GM19025 (cell line): ENCODE data around the gene PRRT2.
"Not testable (repeated sequence)": the region's sequence is repeated elsewhere in the genome, so short reads cannot be mapped to it uniquely, and the experiment has no call there.

Experiments
- ATAC-seq: cut with Tn5 transposase; IDR thresholded peaks from one replicate; pipeline ENCODE4 v1.9.1; 2021; ENCODE audit warnings: mild to moderate bottlenecking, low read depth, moderate library complexity; ENCODE audit not compliant: unreplicated experiment

The PRRT2 gene

GRCh38 chr16:29831490-29831889 is 19.5 kb downstream of the PRRT2 start:
- no peak for ATAC-seq

- not testable (repeated sequence) for ATAC-seq
Observed at GRCh38 chr16:29833219-29833618, 21.2 kb downstream of the PRRT2 start.

GRCh38 chr16:29834079-29834478 is 22.1 kb downstream of the PRRT2 start:
- no peak for ATAC-seq

GRCh38 chr16:29835926-29836325 is 23.9 kb downstream of the PRRT2 start:
- no peak for ATAC-seq

- ATAC-seq = no peak
Observed at GRCh38 chr16:29836623-29837022, 24.6 kb downstream of the PRRT2 start.

- ATAC-seq = no peak
Observed at GRCh38 chr16:29837841-29838240, 25.8 kb downstream of the PRRT2 start.

GRCh38 chr16:29839822-29840221 is 27.8 kb downstream of the PRRT2 start:
- no peak for ATAC-seq

- no peak for ATAC-seq
Observed at GRCh38 chr16:29840240-29840639, 28.2 kb downstream of the PRRT2 start.

- ATAC-seq = no peak
Observed at GRCh38 chr16:29841631-29842030, 29.6 kb downstream of the PRRT2 start.

- no peak for ATAC-seq
Observed at GRCh38 chr16:29842732-29843346, 30.8 kb downstream of the PRRT2 start.

GRCh38 chr16:29843931-29844330 is 31.9 kb downstream of the PRRT2 start:
- ATAC-seq = no peak

- ATAC-seq = no peak
Observed at GRCh38 chr16:29844575-29845331, 32.8 kb downstream of the PRRT2 start.

- ATAC-seq = no peak
Observed at GRCh38 chr16:29845656-29846055, 33.7 kb downstream of the PRRT2 start.

GRCh38 chr16:29848420-29849297 is 36.7 kb downstream of the PRRT2 start:
- no peak for ATAC-seq

GRCh38 chr16:29849505-29849904 is 37.5 kb downstream of the PRRT2 start:
- no peak for ATAC-seq

- no peak for ATAC-seq
Observed at GRCh38 chr16:29850998-29851397, 39.0 kb downstream of the PRRT2 start.

GRCh38 chr16:29852654-29853053 is 40.7 kb downstream of the PRRT2 start:
- no peak for ATAC-seq

GRCh38 chr16:29854520-29855100 is 42.6 kb downstream of the PRRT2 start:
- ATAC-seq = no peak

GRCh38 chr16:29857133-29857760 is 45.3 kb downstream of the PRRT2 start:
- ATAC-seq = no peak

GRCh38 chr16:29858149-29858849 is 46.3 kb downstream of the PRRT2 start:
- ATAC-seq = no peak
